SK-N-SH treated with all-trans-retinoic acid at 6 μM for 48 hours (cell line): Measurements from ENCODE around the gene ABR.

ENCODE experiments used
- ATAC-seq: fragments of 200-7000 bp; cut with Tn5 transposase; 3 replicates; pipeline ENCODE4 v1.9.1; 2020; ENCODE audit warnings: mild to moderate bottlenecking, moderate library complexity
- ARNTL ChIP-seq: fragments of 450-650 bp; formaldehyde crosslinking; IDR thresholded peaks from 2 replicates; pipeline ENCODE4 v1.5.0; 2020; ENCODE audit warnings: low read depth, mild to moderate bottlenecking, moderate library complexity, borderline replicate concordance
- BACH2 ChIP-seq: fragments of 250-450 bp; sonication (Bioruptor Pico); IDR thresholded peaks from 2 replicates; pipeline ENCODE4 v1.9.0; 2021; ENCODE audit warnings: mild to moderate bottlenecking, borderline replicate concordance
- CSDC2 ChIP-seq: fragments of 250-450 bp; sonication (Bioruptor Pico); IDR thresholded peaks from 2 replicates; pipeline ENCODE4 v1.5.0; 2020; ENCODE audit warnings: mild to moderate bottlenecking, moderate library complexity
- ESRRG ChIP-seq: fragments of 250-450 bp; sonication (Bioruptor Pico); IDR thresholded peaks from 2 replicates; pipeline ENCODE4 v1.6.1; 2021; ENCODE audit warnings: mild to moderate bottlenecking
- GLIS3 ChIP-seq: fragments of 250-450 bp; sonication (Bioruptor Pico); IDR thresholded peaks from 2 replicates; pipeline ENCODE4 v1.5.0; 2020; ENCODE audit warnings: mild to moderate bottlenecking, moderate library complexity
- OSR1 ChIP-seq: fragments of 250-450 bp; sonication (Bioruptor Pico); IDR thresholded peaks from 2 replicates; pipeline ENCODE4 v1.8.0; 2022; ENCODE audit warnings: moderate library complexity, mild to moderate bottlenecking, inconsistent platforms
- PPARA ChIP-seq: fragments of 250-450 bp; sonication (Bioruptor Pico); IDR thresholded peaks from 2 replicates; pipeline ENCODE4 v1.5.0; 2020; ENCODE audit warnings: mild to moderate bottlenecking, borderline replicate concordance
- SNAI2 ChIP-seq: fragments of 250-450 bp; sonication (Bioruptor Pico); IDR thresholded peaks from 2 replicates; pipeline ENCODE4 v1.5.0; 2020; ENCODE audit warnings: mild to moderate bottlenecking, moderate library complexity
- TCF4 ChIP-seq: fragments of 250-450 bp; sonication (Bioruptor Pico); IDR thresholded peaks from 2 replicates; pipeline ENCODE4 v1.8.0; 2021; ENCODE audit warnings: mild to moderate bottlenecking, moderate library complexity, borderline replicate concordance
- ZC3H10 ChIP-seq: fragments of 250-450 bp; sonication (Bioruptor Pico); IDR thresholded peaks from 2 replicates; pipeline ENCODE4 v1.5.1; 2021; ENCODE audit warnings: mild to moderate bottlenecking, moderate library complexity
- ZFP3 ChIP-seq: fragments of 250-450 bp; sonication (Bioruptor Pico); IDR thresholded peaks from 2 replicates; pipeline ENCODE4 v1.5.0; 2020; ENCODE audit warnings: mild to moderate bottlenecking, moderate library complexity
- ZFP30 ChIP-seq: fragments of 450-650 bp; formaldehyde crosslinking; IDR thresholded peaks from 2 replicates; pipeline ENCODE4 v1.5.0; 2022; ENCODE audit warnings: mild to moderate bottlenecking, moderate library complexity
- ZNF565 ChIP-seq: fragments of 450-650 bp; formaldehyde crosslinking; conservative IDR thresholded peaks from 2 replicates; pipeline ENCODE4 v1.5.0; 2020; ENCODE audit warnings: low read depth, mild to moderate bottlenecking, moderate library complexity
- ZNF70 ChIP-seq: fragments of 450-650 bp; formaldehyde crosslinking; IDR thresholded peaks from 2 replicates; pipeline ENCODE4 v1.5.0; 2020; ENCODE audit warnings: mild to moderate bottlenecking, moderate library complexity
- TF ChIP-seq, protein P1 (sequence below): fragments of 250-450 bp; sonication (Bioruptor Pico); IDR thresholded peaks from 2 replicates; pipeline ENCODE4 v1.5.1; 2020; ENCODE audit warnings: low read depth, mild to moderate bottlenecking, moderate library complexity
- TF ChIP-seq, protein P2 (sequence below): fragments of 250-450 bp; sonication (Bioruptor Pico); IDR thresholded peaks from 2 replicates; pipeline ENCODE4 v1.5.0; 2020; ENCODE audit warnings: mild to moderate bottlenecking, moderate library complexity
- TF ChIP-seq, protein P3 (sequence below): fragments of 250-450 bp; sonication (Bioruptor Pico); IDR thresholded peaks from 2 replicates; pipeline ENCODE4 v1.8.0; 2020; ENCODE audit warnings: mild to moderate bottlenecking, moderate library complexity, borderline replicate concordance
- TF ChIP-seq, protein P4 (sequence below): fragments of 250-450 bp; sonication (Bioruptor Pico); IDR thresholded peaks from 2 replicates; pipeline ENCODE4 v1.5.1; 2021; ENCODE audit warnings: mild to moderate bottlenecking, moderate library complexity
- TF ChIP-seq, protein P5 (sequence below): fragments of 250-450 bp; sonication (Bioruptor Pico); IDR thresholded peaks from 2 replicates; pipeline ENCODE4 v1.8.0; 2021; ENCODE audit warnings: low read depth, mild to moderate bottlenecking, moderate library complexity, borderline replicate concordance

The ABR gene

DNA sequence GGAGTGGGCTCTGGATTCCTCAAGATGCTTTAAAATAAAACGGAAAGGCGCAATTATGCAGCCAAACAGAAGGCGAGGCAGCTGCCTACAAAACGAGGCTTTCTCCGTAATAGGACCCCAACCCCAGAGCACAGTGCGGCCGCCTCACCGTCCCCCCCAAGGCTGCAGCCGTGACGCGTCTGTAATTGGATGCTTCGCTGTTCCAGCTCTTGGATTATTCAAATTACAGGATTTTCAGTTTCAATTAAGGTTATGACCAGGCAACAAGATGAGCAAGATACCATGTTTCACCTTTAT, 37.3 kb upstream of the ABR start:
- TF ChIP-seq ESRRG (CRISPR knock-in tag): no peak
- no peak for TF ChIP-seq TCF4 (CRISPR knock-in tag)
- TF ChIP-seq BACH2 (CRISPR knock-in tag): no peak
- TF ChIP-seq, protein P1, sequence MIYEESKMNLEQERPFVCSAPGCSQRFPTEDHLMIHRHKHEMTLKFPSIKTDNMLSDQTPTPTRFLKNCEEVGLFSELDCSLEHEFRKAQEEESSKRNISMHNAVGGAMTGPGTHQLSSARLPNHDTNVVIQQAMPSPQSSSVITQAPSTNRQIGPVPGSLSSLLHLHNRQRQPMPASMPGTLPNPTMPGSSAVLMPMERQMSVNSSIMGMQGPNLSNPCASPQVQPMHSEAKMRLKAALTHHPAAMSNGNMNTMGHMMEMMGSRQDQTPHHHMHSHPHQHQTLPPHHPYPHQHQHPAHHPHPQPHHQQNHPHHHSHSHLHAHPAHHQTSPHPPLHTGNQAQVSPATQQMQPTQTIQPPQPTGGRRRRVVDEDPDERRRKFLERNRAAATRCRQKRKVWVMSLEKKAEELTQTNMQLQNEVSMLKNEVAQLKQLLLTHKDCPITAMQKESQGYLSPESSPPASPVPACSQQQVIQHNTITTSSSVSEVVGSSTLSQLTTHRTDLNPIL (CRISPR knock-in tag): no peak
- TF ChIP-seq SNAI2 (CRISPR knock-in tag): no peak
- TF ChIP-seq, protein P2, sequence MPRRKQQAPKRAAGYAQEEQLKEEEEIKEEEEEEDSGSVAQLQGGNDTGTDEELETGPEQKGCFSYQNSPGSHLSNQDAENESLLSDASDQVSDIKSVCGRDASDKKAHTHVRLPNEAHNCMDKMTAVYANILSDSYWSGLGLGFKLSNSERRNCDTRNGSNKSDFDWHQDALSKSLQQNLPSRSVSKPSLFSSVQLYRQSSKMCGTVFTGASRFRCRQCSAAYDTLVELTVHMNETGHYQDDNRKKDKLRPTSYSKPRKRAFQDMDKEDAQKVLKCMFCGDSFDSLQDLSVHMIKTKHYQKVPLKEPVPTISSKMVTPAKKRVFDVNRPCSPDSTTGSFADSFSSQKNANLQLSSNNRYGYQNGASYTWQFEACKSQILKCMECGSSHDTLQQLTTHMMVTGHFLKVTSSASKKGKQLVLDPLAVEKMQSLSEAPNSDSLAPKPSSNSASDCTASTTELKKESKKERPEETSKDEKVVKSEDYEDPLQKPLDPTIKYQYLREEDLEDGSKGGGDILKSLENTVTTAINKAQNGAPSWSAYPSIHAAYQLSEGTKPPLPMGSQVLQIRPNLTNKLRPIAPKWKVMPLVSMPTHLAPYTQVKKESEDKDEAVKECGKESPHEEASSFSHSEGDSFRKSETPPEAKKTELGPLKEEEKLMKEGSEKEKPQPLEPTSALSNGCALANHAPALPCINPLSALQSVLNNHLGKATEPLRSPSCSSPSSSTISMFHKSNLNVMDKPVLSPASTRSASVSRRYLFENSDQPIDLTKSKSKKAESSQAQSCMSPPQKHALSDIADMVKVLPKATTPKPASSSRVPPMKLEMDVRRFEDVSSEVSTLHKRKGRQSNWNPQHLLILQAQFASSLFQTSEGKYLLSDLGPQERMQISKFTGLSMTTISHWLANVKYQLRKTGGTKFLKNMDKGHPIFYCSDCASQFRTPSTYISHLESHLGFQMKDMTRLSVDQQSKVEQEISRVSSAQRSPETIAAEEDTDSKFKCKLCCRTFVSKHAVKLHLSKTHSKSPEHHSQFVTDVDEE (CRISPR knock-in tag): no peak
- no peak for TF ChIP-seq OSR1 (CRISPR knock-in tag)
- no peak for TF ChIP-seq ZFP30 (CRISPR knock-in tag)
- TF ChIP-seq, protein P3, sequence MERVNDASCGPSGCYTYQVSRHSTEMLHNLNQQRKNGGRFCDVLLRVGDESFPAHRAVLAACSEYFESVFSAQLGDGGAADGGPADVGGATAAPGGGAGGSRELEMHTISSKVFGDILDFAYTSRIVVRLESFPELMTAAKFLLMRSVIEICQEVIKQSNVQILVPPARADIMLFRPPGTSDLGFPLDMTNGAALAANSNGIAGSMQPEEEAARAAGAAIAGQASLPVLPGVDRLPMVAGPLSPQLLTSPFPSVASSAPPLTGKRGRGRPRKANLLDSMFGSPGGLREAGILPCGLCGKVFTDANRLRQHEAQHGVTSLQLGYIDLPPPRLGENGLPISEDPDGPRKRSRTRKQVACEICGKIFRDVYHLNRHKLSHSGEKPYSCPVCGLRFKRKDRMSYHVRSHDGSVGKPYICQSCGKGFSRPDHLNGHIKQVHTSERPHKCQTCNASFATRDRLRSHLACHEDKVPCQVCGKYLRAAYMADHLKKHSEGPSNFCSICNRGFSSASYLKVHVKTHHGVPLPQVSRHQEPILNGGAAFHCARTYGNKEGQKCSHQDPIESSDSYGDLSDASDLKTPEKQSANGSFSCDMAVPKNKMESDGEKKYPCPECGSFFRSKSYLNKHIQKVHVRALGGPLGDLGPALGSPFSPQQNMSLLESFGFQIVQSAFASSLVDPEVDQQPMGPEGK (CRISPR knock-in tag): no peak
- no peak for TF ChIP-seq CSDC2 (CRISPR knock-in tag)
- no peak for TF ChIP-seq ZFP3 (CRISPR knock-in tag)
- TF ChIP-seq, protein P4, sequence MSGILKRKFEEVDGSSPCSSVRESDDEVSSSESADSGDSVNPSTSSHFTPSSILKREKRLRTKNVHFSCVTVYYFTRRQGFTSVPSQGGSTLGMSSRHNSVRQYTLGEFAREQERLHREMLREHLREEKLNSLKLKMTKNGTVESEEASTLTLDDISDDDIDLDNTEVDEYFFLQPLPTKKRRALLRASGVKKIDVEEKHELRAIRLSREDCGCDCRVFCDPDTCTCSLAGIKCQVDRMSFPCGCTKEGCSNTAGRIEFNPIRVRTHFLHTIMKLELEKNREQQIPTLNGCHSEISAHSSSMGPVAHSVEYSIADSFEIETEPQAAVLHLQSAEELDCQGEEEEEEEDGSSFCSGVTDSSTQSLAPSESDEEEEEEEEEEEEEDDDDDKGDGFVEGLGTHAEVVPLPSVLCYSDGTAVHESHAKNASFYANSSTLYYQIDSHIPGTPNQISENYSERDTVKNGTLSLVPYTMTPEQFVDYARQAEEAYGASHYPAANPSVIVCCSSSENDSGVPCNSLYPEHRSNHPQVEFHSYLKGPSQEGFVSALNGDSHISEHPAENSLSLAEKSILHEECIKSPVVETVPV (CRISPR knock-in tag): no peak
- TF ChIP-seq ARNTL: no peak
- TF ChIP-seq ZC3H10 (CRISPR knock-in tag): no peak
- TF ChIP-seq ZNF565: no peak
- TF ChIP-seq, protein P5, sequence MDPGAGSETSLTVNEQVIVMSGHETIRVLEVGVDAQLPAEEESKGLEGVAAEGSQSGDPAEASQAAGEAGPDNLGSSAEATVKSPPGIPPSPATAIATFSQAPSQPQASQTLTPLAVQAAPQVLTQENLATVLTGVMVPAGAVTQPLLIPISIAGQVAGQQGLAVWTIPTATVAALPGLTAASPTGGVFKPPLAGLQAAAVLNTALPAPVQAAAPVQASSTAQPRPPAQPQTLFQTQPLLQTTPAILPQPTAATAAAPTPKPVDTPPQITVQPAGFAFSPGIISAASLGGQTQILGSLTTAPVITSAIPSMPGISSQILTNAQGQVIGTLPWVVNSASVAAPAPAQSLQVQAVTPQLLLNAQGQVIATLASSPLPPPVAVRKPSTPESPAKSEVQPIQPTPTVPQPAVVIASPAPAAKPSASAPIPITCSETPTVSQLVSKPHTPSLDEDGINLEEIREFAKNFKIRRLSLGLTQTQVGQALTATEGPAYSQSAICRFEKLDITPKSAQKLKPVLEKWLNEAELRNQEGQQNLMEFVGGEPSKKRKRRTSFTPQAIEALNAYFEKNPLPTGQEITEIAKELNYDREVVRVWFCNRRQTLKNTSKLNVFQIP: no peak
- no peak for ATAC-seq

DNA sequence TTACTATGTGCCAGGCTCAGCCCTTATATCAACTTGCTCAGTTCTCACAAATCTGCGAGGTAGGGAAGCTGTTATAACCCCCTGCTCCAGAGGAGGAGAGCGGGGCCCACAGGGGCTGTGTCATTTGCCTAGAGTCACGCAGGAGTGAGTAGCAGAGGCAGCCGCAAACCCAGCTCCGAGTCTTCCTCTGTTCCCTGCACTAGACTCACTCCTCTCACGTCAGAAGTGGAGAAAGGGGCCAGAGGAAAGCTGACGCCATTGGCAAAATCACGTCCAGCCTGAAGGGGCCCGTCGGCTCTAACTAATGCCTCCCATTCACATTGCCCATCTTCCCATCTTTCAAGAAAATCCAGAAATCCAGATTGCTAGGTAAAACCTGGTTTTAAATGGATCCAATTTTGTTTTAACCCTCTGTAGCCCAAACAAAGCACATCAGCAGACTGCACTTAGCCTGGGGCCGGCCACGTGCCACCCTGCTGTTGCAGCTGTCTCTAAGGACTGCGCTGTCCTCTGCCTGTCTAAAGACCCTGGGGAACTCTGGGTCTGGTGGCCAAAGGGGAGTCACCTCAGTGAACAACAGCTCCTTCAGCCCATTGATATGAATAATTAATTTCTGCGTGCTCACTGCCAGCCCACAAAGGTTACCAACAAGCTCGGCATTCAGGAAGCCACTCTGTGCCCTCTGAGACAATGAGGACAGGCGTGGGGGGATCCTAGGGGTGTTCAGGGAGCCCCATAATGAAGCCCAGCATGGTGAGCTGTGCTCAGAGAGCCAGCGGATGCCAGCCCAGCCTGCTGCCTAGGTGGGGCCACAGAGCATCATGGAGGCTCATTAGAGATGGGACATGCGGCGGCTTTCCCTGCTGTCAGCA, 36.7 kb upstream of the ABR start:
- no peak for TF ChIP-seq ZFP30 (CRISPR knock-in tag)
- TF ChIP-seq GLIS3 (CRISPR knock-in tag): no peak
- TF ChIP-seq, protein P5: no peak
- no peak for TF ChIP-seq CSDC2 (CRISPR knock-in tag)
- TF ChIP-seq TCF4 (CRISPR knock-in tag): no peak
- TF ChIP-seq ZNF70: no peak
- TF ChIP-seq ARNTL: no peak
- TF ChIP-seq, protein P2 (CRISPR knock-in tag): no peak
- no peak for TF ChIP-seq BACH2 (CRISPR knock-in tag)
- TF ChIP-seq ZC3H10 (CRISPR knock-in tag): no peak
- no peak for TF ChIP-seq SNAI2 (CRISPR knock-in tag)
- TF ChIP-seq PPARA (CRISPR knock-in tag): no peak
- no peak for TF ChIP-seq ZNF565
- ATAC-seq: no peak
